T47D (cell line): ENCODE results near the gene SUSD4.

Source experiments
- DNase-seq, 2 experiments: peaks; one replicate each; pipeline versions ENCODE4 v3.0.0 to v3.0.0-alpha.2; 2011 to 2012; ENCODE audit warnings: low read depth in 1 of 2, low spot score in 1 of 2
- JUND ChIP-seq: IDR thresholded peaks from 2 replicates; pipeline ENCODE4 v1.6.1; 2012; ENCODE audit warnings: low read depth
- in situ Hi-C: cut with HindIII; loops from 2 replicates; pipeline ENCODE4 v1.10.0; 2016; ENCODE audit warnings: low sequenced_read_pairs, low pct_unique_long_range_greater_than_20kb

Gene SUSD4

DNA sequence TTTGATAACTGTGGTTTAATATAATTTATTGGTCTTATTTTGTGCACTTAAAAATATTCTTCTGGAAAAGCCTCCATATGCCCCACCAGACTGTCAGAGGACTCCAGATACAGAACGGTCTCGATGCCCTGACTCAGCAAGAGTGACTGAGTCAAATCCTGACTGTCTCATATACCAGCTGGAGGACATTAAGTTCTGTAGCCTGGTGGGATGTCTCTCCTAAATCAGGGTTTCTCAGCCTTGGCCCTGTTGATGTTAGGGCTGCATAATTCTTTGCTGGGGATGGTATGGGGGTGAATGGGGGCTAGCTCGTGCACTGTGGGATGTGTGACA lies 153.2 kb downstream of the SUSD4 start:
- in situ Hi-C loops: no loop called here
- DNase-seq: no peak
- TF ChIP-seq JUND: no peak

DNA sequence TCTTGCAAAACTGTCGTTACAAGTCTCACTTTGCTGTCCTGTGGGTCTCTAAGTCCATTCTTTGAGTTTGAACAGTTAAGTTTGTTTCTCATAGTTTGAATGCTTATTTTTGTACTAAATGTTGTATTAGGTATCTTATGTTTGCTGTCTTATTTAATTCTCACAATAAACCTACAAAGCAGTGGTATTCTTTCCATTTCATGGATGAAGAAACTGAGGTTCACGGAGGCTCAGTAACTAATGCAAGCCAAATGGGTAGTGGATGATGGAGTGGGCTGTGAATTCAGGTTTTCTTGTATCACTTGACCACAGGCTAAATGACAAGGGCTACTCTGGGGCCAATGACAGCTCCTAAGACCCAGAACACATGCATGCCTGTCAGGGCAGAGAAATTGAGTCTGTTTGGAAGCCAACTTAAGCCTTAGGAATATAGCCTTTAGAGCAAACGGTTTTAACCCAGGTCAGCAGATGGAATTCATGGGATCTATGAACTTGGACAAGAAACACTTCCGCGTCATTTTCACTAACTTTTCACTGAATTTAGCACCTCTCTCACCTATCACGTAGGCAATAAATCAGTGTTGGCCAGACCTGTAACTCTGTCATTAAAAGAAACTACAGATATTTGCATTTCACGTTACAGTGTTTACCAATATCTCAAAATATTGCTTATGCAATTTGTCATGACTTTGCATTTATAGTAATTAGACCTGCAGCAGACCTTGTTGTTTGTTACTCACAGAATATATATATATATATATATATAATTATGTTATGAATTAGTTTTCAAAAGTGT lies 153.8 kb downstream of the SUSD4 start:
- in situ Hi-C loops: no loop called here
- TF ChIP-seq JUND: no peak

GRCh38 chr1:223209293-223209898 lies 154.6 kb downstream of the SUSD4 start:
- DNase-seq: no peak
- TF ChIP-seq JUND: no peak
- in situ Hi-C loops: no loop called here

More for the DNA sequence above, 153.8 kb downstream of the SUSD4 start:
- DNase-seq: no peak

DNA sequence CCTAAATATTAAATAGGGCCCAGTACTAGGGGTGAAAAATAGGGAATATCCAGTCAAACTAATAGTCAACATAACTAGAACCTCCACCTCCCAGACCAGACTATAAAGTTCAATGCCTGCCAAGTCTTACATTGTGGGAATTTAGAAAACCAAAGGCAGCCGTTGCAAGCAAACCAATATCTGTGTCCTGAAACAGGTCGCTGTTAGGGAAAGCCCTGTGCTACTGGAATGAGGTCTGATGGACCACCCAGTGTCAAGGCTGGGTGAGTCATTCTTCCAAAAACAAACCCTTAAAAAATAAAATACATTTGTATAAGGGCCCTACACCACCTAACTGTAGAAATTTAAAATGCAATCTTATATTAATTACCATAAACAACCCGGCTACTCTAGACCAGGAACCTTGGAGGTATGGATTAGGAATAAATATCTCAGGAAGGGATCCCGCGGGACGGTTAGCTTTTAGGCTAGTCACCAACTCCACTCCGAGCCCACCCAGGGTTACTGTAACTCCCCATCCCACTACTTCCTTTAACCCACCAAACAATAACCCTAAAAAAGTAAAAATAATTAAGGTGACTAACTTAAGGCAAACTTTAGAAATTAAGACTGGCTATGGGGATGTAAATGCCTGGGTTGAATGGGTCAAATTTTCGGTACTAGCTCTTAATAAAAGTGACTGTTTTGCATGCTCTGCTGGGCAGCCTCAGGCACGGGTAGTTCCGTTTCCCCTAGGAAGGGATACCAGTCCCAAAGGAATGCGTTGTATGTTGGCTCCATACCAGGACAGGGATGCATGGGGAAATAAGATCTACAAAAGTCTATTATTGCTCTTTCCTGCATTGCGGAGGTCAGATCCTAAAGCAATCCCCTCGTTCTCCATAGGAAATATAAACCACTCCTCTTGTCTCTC lies 155.6 kb downstream of the SUSD4 start:
- in situ Hi-C loops: no loop called here
- DNase-seq: peak in 1 of 2 experiments; percentile 53
- TF ChIP-seq JUND: no peak

GRCh38 chr1:223207293-223208066 lies 156.5 kb downstream of the SUSD4 start:
- no peak for TF ChIP-seq JUND
- in situ Hi-C loops: no loop called here
- no peak for DNase-seq

DNA sequence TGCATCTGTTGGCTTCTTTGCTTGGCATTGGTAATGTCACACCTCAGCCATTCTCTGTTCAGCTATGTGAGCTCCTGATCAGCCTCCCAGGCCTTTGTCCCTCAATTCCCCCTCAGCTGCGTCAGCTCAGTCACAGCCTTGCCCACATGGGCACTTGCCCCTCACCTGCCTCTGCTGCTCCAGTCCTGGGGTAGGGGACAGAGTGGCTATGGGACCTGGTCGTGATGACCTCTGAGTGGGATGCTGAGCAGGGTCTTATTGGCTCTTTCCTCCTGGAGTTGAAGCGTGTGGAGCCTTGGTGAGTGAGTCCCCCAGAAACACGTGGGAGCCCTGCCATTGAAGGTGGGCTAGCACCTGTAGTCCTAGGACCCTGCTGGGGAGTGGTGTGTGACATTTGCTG lies 159.6 kb downstream of the SUSD4 start:
- in situ Hi-C loops: no loop called here
- DNase-seq: no peak
- TF ChIP-seq JUND: no peak

DNA sequence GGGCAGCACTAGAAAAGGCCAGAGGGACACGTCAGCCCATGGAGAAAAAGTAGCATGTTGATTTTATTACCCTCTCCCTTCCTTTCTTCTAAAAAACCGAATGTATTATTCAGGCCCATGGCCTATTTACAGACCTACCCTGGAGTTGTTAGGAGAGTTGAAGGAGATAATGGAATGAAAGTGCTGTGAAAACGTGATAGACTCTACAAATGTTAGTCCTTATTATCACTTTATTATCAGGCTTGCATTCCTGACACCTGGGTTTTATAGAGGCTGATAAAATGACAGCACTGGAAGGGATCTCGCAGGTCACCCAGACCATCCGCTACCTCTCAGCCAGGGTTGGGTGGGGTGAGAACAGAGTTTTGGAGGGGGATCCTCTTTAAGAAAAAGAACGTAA lies 160.3 kb downstream of the SUSD4 start:
- in situ Hi-C loops: no loop called here
- DNase-seq: no peak
- no peak for TF ChIP-seq JUND

- DNase-seq: no peak
- TF ChIP-seq JUND: no peak
- in situ Hi-C loops: no loop called here
Observed at GRCh38 chr1:223203034-223203408, 161.0 kb downstream of the SUSD4 start.

GRCh38 chr1:223202376-223203033 lies 161.5 kb downstream of the SUSD4 start:
- DNase-seq: no peak
- TF ChIP-seq JUND: no peak
- in situ Hi-C loops: no loop called here

- in situ Hi-C loops: no loop called here
- no peak for DNase-seq
- no peak for TF ChIP-seq JUND
Observed at GRCh38 chr1:223201967-223202366, 162.0 kb downstream of the SUSD4 start.

DNA sequence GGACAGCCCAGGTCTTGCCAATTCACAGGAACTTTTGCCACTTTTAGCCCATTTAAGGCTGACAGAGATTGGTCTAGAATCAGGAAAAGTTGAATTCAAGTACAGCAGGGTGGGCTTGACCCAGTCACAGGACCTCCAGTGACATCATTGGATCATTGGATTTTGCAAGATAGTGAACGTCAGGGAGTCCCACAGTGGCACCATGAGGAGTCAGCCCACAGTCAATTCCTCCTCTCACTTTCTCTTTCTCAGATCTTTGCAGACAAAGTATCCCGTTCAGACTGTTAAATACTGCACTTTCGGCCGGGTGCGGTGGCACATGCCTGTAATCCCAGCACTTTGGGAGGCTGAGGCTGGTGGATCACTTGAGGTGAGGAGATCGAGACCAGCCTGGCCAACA lies 163.1 kb downstream of the SUSD4 start:
- no peak for DNase-seq
- TF ChIP-seq JUND: no peak
- in situ Hi-C loops: no loop called here

- in situ Hi-C loops: no loop called here
- TF ChIP-seq JUND: no peak
- DNase-seq: peak in 1 of 2 experiments; percentile 57
Observed at GRCh38 chr1:223199094-223199647, 164.8 kb downstream of the SUSD4 start.
